Measurements from ENCODE around the gene TNFAIP8L1. TPM values are rescaled to one million over a fixed set of nuclear protein-coding genes. Genes with fewer than 3 reads are reported as not detected.
A peak's percentile ranks its signal among the peaks of the same experiment; 100 is the strongest.

The TNFAIP8L1 gene
- total RNA-seq, 1 donor from 2014 or later: 4.2 TPM

DNA sequence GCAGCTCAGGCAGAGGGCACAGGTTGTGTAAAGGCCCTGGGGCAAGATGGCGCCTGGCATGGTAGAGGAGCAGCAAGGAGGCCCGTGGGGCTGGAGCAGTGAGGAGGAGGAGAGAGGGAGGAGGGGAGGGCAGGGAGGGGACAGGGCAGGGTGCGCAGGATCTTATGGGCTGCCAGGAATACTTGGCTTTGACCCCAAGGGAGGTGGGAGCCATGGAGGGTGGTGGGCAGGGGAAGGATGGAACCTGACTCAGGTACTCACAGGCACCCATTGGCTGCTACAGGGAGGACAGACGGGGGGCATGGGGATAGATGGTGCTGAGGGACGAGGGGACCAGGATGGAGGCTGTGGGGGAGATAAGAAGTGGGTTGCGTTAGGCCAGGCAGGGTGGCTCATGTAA, 3.3 kb downstream of the TNFAIP8L1 start:
- TF ChIP-seq, protein P1, sequence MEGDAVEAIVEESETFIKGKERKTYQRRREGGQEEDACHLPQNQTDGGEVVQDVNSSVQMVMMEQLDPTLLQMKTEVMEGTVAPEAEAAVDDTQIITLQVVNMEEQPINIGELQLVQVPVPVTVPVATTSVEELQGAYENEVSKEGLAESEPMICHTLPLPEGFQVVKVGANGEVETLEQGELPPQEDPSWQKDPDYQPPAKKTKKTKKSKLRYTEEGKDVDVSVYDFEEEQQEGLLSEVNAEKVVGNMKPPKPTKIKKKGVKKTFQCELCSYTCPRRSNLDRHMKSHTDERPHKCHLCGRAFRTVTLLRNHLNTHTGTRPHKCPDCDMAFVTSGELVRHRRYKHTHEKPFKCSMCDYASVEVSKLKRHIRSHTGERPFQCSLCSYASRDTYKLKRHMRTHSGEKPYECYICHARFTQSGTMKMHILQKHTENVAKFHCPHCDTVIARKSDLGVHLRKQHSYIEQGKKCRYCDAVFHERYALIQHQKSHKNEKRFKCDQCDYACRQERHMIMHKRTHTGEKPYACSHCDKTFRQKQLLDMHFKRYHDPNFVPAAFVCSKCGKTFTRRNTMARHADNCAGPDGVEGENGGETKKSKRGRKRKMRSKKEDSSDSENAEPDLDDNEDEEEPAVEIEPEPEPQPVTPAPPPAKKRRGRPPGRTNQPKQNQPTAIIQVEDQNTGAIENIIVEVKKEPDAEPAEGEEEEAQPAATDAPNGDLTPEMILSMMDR (IDR thresholded peaks at IDR 0.05; ENCODE audit: borderline replicate concordance): no peak
- Histone ChIP-seq H3K9me3 (replicated peaks) (no peaks in the 10 kb centered on the region), H3K27ac (replicated peaks) (no peak overlapping the region), H3K4me1 (peaks cover 56% of the 10 kb centered on the region), H3K4me3 (no peak overlapping the region), H3K36me3 (no peaks in the 10 kb centered on the region), H3K27me3 (ENCODE audit: low read depth) (no peaks in the 10 kb centered on the region)
- DNase-seq: no peak
- intact Hi-C loops (cut with micrococcal nuclease): no loop called here

- Histone ChIP-seq H3K27me3 (ENCODE audit: low read depth) (no peaks in the 10 kb centered on the region), H3K27ac (replicated peaks) (no peak overlapping the region), H3K9me3 (replicated peaks) (no peaks in the 10 kb centered on the region), H3K4me1 (peaks cover 59% of the 10 kb centered on the region), H3K36me3 (no peaks in the 10 kb centered on the region), H3K4me3 (no peak overlapping the region)
- no peak for DNase-seq
- TF ChIP-seq, protein P1 (IDR thresholded peaks at IDR 0.05; ENCODE audit: borderline replicate concordance): no peak
- intact Hi-C loops (cut with micrococcal nuclease): no loop called here
Measured at GRCh38 chr19:4645718-4646117, 6.4 kb downstream of the TNFAIP8L1 start.

DNA sequence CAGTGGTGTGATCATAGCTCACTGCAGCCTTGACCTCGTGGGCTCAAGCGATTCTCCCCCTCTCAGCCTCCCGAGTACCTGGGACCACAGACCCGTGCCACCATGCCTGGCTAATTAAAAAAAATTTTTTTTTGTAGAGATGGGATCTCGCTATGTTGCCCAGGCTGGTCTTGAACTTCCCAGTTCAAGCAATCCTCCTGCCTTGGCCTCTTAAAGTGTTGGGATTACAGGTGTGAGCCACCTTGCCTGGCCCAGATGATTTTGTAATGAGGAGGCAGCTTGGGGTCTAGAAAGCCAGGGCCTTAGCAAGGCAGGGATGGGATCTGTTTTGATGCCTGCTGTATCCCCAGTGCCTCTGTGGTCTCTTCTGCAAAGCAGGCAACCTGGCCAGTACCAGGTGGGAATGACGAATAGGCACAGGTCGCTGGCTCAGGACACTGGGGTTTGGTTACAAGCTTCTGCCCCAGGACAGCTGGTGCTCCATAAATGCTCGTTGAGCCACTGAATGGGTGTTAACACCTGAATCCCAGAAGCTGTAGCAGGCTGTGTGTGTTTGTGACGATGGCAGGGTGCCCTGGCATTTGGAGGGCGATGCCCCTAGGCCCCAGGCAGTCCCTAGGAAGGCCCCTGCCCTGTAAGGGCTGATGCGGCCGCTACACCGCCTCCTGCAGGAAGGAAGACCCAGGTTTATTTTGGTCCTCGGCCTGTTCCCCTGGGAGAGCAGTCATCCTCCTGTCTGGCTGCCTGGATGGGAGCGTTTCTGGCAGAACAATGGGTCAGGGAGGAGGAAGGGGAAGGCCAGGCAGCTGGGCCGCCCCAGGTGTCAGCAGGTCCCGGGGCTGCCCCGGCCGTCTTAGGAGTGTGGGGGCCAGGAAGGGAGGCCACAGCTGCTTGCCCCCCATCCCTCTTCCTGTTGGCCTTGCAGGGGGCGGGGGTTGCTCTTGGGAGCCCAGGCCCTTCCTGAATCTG, 8.6 kb downstream of the TNFAIP8L1 start:
- Histone ChIP-seq H3K27me3 (ENCODE audit: low read depth) (no peaks in the 10 kb centered on the region), H3K27ac (replicated peaks) (peak overlapping the region; percentile 84), H3K4me3 (peak overlapping the region; percentile 38), H3K9me3 (replicated peaks) (no peaks in the 10 kb centered on the region), H3K4me1 (peaks cover 51% of the 10 kb centered on the region), H3K36me3 (peaks cover 17% of the 10 kb centered on the region)
- TF ChIP-seq, protein P1 (IDR thresholded peaks at IDR 0.05; ENCODE audit: borderline replicate concordance): peak; percentile 45
- intact Hi-C loops (cut with micrococcal nuclease): no loop called here
- peak; percentile 74 for DNase-seq

DNA sequence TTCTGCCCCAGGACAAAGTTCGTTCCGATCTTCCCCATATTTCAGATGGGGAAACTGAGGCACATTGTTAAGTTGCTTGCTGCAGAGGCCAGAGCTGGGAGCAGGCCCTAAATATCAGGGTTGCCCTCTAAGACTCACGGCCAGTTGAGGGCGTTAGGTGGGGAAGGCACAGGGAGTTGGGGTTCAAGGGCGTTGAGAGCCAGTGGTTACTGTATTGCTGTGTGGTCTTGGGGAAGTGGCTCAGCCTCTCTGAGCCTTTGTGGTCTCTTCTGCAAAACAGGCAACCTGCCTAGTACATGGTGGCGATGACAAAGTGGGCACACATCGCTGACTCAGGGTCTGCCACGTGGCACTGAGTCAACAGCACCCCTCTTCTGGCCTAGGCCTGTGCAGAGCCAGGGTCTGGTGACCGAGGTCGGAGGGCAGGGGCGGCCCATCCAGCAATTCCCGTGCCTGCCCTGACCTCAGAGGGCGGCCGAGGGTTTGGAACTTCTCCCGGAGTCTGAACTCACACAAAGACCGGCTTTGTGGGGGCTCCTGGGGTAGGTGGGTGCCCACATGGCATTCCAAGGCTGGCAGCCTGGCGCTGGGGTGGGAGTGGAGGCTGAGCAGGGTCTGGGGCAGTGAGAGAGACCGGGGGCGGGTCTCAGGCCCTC, 10.2 kb downstream of the TNFAIP8L1 start:
- TF ChIP-seq, protein P1 (IDR thresholded peaks at IDR 0.05; ENCODE audit: borderline replicate concordance): no peak
- peaks cover 24% of the 10 kb centered on the region for H3K36me3 ChIP-seq
- no peaks in the 10 kb centered on the region for H3K9me3 ChIP-seq (replicated peaks)
- H3K4me3 ChIP-seq: peak overlapping the region; percentile 38
- H3K27me3 ChIP-seq (ENCODE audit: low read depth): no peaks in the 10 kb centered on the region
- intact Hi-C loops (cut with micrococcal nuclease): no loop called here
- no peak for DNase-seq
- H3K4me1 ChIP-seq: peaks cover 57% of the 10 kb centered on the region
- H3K27ac ChIP-seq (replicated peaks): peak overlapping the region; percentile 84

- Histone ChIP-seq H3K4me3 (no peak overlapping the region), H3K36me3 (peaks cover 31% of the 10 kb centered on the region), H3K27ac (replicated peaks) (peak overlapping the region; percentile 84), H3K4me1 (peaks cover 63% of the 10 kb centered on the region), H3K27me3 (ENCODE audit: low read depth) (no peaks in the 10 kb centered on the region), H3K9me3 (replicated peaks) (no peaks in the 10 kb centered on the region)
- TF ChIP-seq, protein P1 (IDR thresholded peaks at IDR 0.05; ENCODE audit: borderline replicate concordance): no peak
- DNase-seq: no peak
- intact Hi-C loops (cut with micrococcal nuclease): no loop called here
Measured at GRCh38 chr19:4650159-4650558, 10.8 kb downstream of the TNFAIP8L1 start.
